BJ (cell line): ENCODE measurements around the gene TICRR. TPM values are rescaled to one million over a fixed set of nuclear protein-coding genes. Genes with fewer than 3 reads are reported as not detected.

Source experiments
- CTCF ChIA-PET: fragments of 350-600 bp; formaldehyde crosslinking; extraction: SDS; loops from one replicate; lab custom pipeline; 2021; ENCODE audit warnings: antibody characterized with exemption, inconsistent platforms; lab: Yijun Ruan, JAX
- POLR2A ChIA-PET: fragments of 300-600 bp; sonication (Branson Sonifier 250); formaldehyde crosslinking; extraction: SDS; loops from one replicate; lab custom pipeline; 2021; ENCODE audit warnings: antibody characterized with exemption; lab: Charles Lee
- DNase-seq: peaks from one replicate; pipeline ENCODE4 v3.0.0-alpha.2; 2011; ENCODE audit warnings: low read depth
- H3K27me3 ChIP-seq: 2 replicates; pipeline ENCODE4 v1.6.0; 2011; ENCODE audit warnings: low read length; ENCODE audit not compliant: control insufficient read depth, insufficient read depth
- H3K36me3 ChIP-seq: 2 replicates; pipeline ENCODE4 v1.5.1; 2011; ENCODE audit warnings: low read length; ENCODE audit not compliant: control insufficient read depth, insufficient read depth
- H3K4me3 ChIP-seq: 2 replicates; pipeline ENCODE4 v1.5.1; 2011; ENCODE audit warnings: low read depth, mild to moderate bottlenecking, control low read depth, low read length
- polyA plus RNA-seq: library from polyadenylated mRNA; depleted of rRNA; stranded (reverse); fragments of >200 nt; gene quantifications from 2 replicates; pipeline ENCODE4 v1.2.3, GENCODE V29; 2011
- TF ChIP-seq, protein P1 (sequence below): IDR thresholded peaks from 2 replicates; pipeline ENCODE4 v1.5.1; 2011; ENCODE audit warnings: low read depth, mild to moderate bottlenecking, control low read depth, inconsistent platforms, low read length, moderate library complexity; ENCODE audit not compliant: insufficient read depth

TICRR gene
- polyA plus RNA-seq, 1 experiment: 2.4 TPM

DNA sequence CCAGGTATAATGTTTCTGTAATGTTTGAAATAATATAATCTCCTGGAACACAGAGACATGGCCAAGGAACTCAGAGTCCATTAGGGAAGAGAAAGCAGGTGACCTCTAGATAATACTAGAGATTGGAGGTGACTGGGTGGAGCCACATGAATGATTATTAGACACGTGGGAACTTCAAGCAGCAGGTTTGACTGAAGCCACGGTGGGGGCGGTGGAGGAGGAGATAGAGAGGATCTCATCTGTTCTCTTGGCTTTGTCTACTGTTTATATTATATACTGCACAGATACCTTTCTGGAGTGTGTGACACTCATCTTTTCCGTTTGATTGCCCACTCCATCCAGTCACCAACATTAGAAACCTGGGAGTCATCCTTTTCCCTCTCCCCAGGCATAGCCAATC is 46.3 kb downstream of the TICRR start:
- Histone ChIP-seq H3K4me3 (no peak overlapping the region), H3K27me3 (no peaks in the 10 kb centered on the region), H3K36me3 (peaks cover 12% of the 10 kb centered on the region; the same call in 1 of the 2 replicates)
- no peak for DNase-seq
- POLR2A ChIA-PET: no interaction called here
- CTCF ChIA-PET: no interaction called here
- TF ChIP-seq, protein P1, sequence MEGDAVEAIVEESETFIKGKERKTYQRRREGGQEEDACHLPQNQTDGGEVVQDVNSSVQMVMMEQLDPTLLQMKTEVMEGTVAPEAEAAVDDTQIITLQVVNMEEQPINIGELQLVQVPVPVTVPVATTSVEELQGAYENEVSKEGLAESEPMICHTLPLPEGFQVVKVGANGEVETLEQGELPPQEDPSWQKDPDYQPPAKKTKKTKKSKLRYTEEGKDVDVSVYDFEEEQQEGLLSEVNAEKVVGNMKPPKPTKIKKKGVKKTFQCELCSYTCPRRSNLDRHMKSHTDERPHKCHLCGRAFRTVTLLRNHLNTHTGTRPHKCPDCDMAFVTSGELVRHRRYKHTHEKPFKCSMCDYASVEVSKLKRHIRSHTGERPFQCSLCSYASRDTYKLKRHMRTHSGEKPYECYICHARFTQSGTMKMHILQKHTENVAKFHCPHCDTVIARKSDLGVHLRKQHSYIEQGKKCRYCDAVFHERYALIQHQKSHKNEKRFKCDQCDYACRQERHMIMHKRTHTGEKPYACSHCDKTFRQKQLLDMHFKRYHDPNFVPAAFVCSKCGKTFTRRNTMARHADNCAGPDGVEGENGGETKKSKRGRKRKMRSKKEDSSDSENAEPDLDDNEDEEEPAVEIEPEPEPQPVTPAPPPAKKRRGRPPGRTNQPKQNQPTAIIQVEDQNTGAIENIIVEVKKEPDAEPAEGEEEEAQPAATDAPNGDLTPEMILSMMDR: no peak

DNA sequence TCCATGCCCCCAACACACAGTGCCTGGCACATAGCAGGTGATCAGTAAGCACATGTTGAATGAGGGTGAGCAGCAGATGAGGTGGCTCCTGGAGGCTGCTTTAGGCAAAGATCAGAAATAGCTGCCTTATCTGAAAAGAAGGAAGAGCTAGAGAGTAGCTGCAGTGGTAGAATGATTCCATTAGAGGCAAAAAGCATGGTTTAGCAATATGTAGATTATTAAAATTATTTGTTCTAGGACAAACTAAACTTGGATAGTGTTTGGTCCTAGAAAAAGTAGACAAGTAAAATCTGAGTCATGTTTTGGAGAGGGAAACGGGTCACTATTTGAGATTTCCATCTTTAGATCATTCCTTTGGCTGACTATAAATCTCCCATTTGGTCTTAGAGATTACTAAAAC is 47.9 kb downstream of the TICRR start:
- DNase-seq: no peak
- POLR2A ChIA-PET: no interaction called here
- CTCF ChIA-PET: interaction anchor here (0.6 to 1.5 kb wide), 2 partner anchors 12 to 23 kb away, joined by 3 to 4 read pairs; no protein-coding TSS in a partner anchor
- no peak overlapping the region for H3K4me3 ChIP-seq
- no peaks in the 10 kb centered on the region for H3K27me3 ChIP-seq
- peaks cover 17% of the 10 kb centered on the region; the same call in 1 of the 2 replicates for H3K36me3 ChIP-seq
- TF ChIP-seq, protein P1: no peak

DNA sequence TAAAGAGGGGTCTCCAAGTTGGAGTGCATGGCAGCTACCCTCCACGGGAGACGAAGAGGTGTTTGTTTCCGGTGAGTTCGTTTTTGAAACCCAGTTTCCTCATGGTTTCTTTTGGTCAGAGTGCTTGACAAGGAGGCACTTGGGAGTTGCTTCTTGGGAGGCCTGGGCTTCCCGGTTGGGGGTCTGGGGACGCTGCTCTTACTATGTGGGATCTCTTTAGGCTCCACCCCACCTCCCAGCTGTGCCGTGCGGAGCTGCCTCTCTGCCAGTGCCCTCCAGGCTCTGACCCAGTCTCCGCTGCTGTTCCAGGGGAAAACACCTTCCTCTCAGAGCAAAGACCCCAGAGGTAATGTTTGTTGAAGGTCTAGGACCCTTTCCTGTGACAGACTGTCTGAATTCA is 50.4 kb downstream of the TICRR start:
- POLR2A ChIA-PET: no interaction called here
- TF ChIP-seq, protein P1: no peak
- Histone ChIP-seq H3K4me3 (no peak overlapping the region), H3K36me3 (peaks cover 32% of the 10 kb centered on the region), H3K27me3 (no peaks in the 10 kb centered on the region)
- no peak for DNase-seq
- CTCF ChIA-PET: no interaction called here

DNA sequence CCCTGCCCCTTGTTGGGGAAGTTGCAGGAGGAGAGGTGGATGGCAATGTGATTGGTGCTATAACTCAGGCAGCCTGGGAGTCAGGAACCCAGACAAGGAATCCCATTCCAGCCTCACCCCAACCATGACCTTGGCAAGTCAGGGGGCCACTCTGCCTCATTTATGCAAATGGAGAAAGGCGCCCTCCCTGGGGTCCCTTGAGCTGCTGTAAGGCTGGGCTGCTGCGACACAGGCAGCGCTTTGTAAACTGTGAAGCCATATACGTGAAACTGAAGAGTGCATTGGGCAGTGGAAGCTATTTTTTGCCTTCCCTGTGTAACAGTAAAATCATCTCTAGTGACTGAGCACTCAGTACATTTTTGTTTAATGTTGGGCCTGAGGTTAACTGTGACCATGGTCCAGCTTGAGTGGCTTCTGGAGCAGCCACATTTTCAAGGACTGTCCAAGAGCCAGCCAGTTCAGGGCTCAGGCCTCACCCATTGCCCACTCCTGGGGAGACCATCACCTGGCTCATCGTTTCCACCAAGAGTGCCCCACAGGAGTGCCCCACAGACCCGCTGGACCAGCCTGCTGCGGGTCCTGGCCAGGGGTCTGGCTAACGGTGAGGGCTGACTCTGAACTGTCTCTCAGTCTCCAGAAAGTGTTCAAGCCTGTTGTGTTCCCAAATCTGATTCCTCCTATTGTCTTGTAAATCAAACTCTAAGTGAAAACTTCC is 52.1 kb downstream of the TICRR start:
- Histone ChIP-seq H3K36me3 (peaks cover 45% of the 10 kb centered on the region), H3K4me3 (no peak overlapping the region), H3K27me3 (no peaks in the 10 kb centered on the region)
- DNase-seq: no peak
- CTCF ChIA-PET: interaction anchor here (1.6 kb wide), 1 partner anchor 20 kb away, joined by 7 read pairs; no protein-coding TSS in a partner anchor
- TF ChIP-seq, protein P1: no peak
- POLR2A ChIA-PET: no interaction called here

DNA sequence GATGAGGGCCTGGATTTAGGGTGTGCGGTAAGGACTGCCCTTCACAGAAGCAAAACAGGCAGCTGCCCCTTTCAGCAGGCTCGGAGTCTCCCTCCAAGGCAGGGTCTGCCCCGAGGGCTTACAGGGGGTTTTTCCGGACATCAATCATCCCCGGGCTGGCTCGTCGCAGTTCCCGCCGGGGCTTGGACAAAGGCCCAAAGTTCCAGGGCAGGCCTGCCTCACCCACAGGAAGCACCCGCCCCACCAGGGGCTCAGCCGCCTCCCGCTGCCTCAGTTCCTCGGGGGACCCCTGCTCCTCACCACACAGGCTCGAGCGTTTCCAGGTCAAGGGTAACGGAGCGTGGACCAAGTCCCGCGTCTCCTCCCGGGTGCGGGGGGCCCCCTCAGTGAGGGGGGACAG is 53.0 kb downstream of the TICRR start:
- Histone ChIP-seq H3K36me3 (peaks cover 53% of the 10 kb centered on the region), H3K4me3 (no peak overlapping the region), H3K27me3 (no peaks in the 10 kb centered on the region)
- TF ChIP-seq, protein P1: no peak
- POLR2A ChIA-PET: no interaction called here
- CTCF ChIA-PET: interaction anchor here (0.9 to 1.6 kb wide), 2 partner anchors 18 to 19 kb away, joined by 3 to 7 read pairs; no protein-coding TSS in a partner anchor
- no peak for DNase-seq
